K562 (cell line): ENCODE data around the gene SLC10A3. TPM values are rescaled to one million over a fixed set of nuclear protein-coding genes. Genes with fewer than 3 reads are reported as not detected.

Experiments used
- ATAC-seq: fragments of 200-7000 bp; cut with Tn5 transposase; 3 replicates; pipeline ENCODE4 v1.9.1; 2020; ENCODE audit warnings: moderate library complexity
- BruUV-seq: library from RNA; stranded (reverse); fragments of 400-500 nt; replicated peaks from 2 replicates; lab custom pipeline; 2021; lab: Mats Ljungman, UMichigan
- CTCF ChIA-PET: fragments of 300-600 bp; formaldehyde crosslinking; extraction: SDS; loops from one replicate; lab custom pipeline; 2021; ENCODE audit warnings: low intra/inter-chr PET ratio; lab: Yijun Ruan, JAX
- POLR2A ChIA-PET: fragments of 300-600, 350-650 bp; sonication (Branson Sonifier 250); formaldehyde crosslinking; extraction: SDS; loops from one replicate; lab custom pipeline; 2021; ENCODE audit warnings: antibody characterized with exemption, inconsistent platforms; lab: Yijun Ruan, JAX
- DNase-seq, 4 experiments: peaks; one replicate each; pipeline versions ENCODE4 v3.0.0 to v3.0.0-alpha.2; 2011 to 2018; ENCODE audit warnings: low spot score in 3 of 4, mixed read lengths in 3 of 4; ENCODE audit errors: extremely low read depth in 1 of 4
- FAIRE-seq: peaks from 2 replicates; lab custom pipeline; 2011; peaks lifted over from hg19 to GRCh38; lab: Jason Lieb, UNC
- H2AFZ ChIP-seq: 2 replicates; pipeline ENCODE4 v1.6.0; 2011; ENCODE audit warnings: low read depth, low read length, control low read depth, inconsistent platforms
- H3K27ac ChIP-seq: fragments of 200-600 bp; 3 replicates; pipeline ENCODE4 v1.8.0; 2011; ENCODE audit warnings: low read depth, mild to moderate bottlenecking, control low read depth, inconsistent platforms, low read length, moderate library complexity, mixed read lengths; ENCODE audit errors: extremely low read depth
- H3K27me3 ChIP-seq, 2 experiments: fragments of 300-600 bp in 1 of 2; 2 replicates in 1 of 2; 3 replicates in 1 of 2; pipeline versions ENCODE4 v1.6.0 to v1.8.0; 2011; ENCODE audit warnings: inconsistent platforms in 2 of 2, low read length in 2 of 2, mild to moderate bottlenecking in 1 of 2, mixed read lengths in 1 of 2, moderate library complexity in 1 of 2; ENCODE audit not compliant: control insufficient read depth in 2 of 2, insufficient read depth in 2 of 2
- H3K36me3 ChIP-seq: fragments of 300-600 bp; 3 replicates; pipeline ENCODE4 v1.8.0; 2011; ENCODE audit warnings: mild to moderate bottlenecking, low read length, inconsistent platforms; ENCODE audit not compliant: control insufficient read depth, insufficient read depth
- H3K4me1 ChIP-seq, 2 experiments: fragments of 200-600 bp in 1 of 2; replicated peaks in 1 of 2; 2 replicates in 1 of 2; 3 replicates in 1 of 2; pipeline versions ENCODE4 v1.5.1 to v1.8.0; 2011; ENCODE audit warnings: inconsistent platforms in 2 of 2, low read length in 2 of 2, mild to moderate bottlenecking in 1 of 2, mixed read lengths in 1 of 2, moderate library complexity in 1 of 2; ENCODE audit not compliant: control insufficient read depth in 2 of 2, insufficient read depth in 2 of 2
- H3K4me2 ChIP-seq: 2 replicates; pipeline ENCODE4 v1.6.1; 2011; ENCODE audit warnings: low read length, control low read depth, inconsistent platforms, mixed read lengths; ENCODE audit not compliant: insufficient read depth
- H3K4me3 ChIP-seq: fragments of 200-600 bp; sonication (generic), shearing (Covaris generic); 2 replicates; pipeline ENCODE4 v1.5.1; 2016; ENCODE audit warnings: control low read depth, inconsistent platforms
- H3K79me2 ChIP-seq: fragments of 200-600 bp; 3 replicates; pipeline ENCODE4 v1.8.0; 2011; ENCODE audit warnings: low read length, inconsistent platforms; ENCODE audit not compliant: control insufficient read depth, insufficient read depth
- H3K9ac ChIP-seq, 2 experiments: 2 replicates each; pipeline versions ENCODE4 v1.6.0 to v1.6.1; 2011; ENCODE audit warnings: low read depth in 2 of 2, low read length in 2 of 2, control low read depth in 1 of 2, inconsistent platforms in 1 of 2, mild to moderate bottlenecking in 1 of 2, mixed read lengths in 1 of 2; ENCODE audit not compliant: insufficient read depth in 1 of 2
- H3K9me1 ChIP-seq: one replicate; pipeline ENCODE4 v1.6.0; 2011; ENCODE audit warnings: inconsistent platforms, mild to moderate bottlenecking, low read length, moderate library complexity; ENCODE audit not compliant: control insufficient read depth, insufficient read depth
- H3K9me3 ChIP-seq: replicated peaks from 2 replicates; pipeline ENCODE4 v1.5.1; 2011; ENCODE audit warnings: low read depth, low read length, inconsistent platforms; ENCODE audit not compliant: control insufficient read depth, insufficient read depth
- H4K20me1 ChIP-seq: replicated peaks from 2 replicates; pipeline ENCODE4 v1.6.1; 2011; ENCODE audit warnings: low read length, inconsistent platforms, mixed read lengths; ENCODE audit not compliant: control insufficient read depth, insufficient read depth
- BRF1 ChIP-seq: IDR thresholded peaks from 3 replicates; pipeline ENCODE4 v1.6.1; 2011; ENCODE audit warnings: borderline replicate concordance, mild to moderate bottlenecking; ENCODE audit not compliant: insufficient read length; ENCODE audit errors: extremely low read depth
- LCOR ChIP-seq: sonication (generic); formaldehyde crosslinking; IDR thresholded peaks from 2 replicates; pipeline ENCODE4 v1.8.0; 2022; ENCODE audit warnings: mild to moderate bottlenecking, missing genetic modification reagents
- MBD2 ChIP-seq: sonication (generic); IDR thresholded peaks from 2 replicates; pipeline ENCODE4 v1.6.1; 2016; ENCODE audit warnings: low read depth, borderline replicate concordance
- NCOA6 ChIP-seq: fragments of 450-650 bp; IDR thresholded peaks from 2 replicates; pipeline ENCODE4 v1.6.1; 2017; ENCODE audit warnings: mild to moderate bottlenecking
- SAFB ChIP-seq: fragments of 200-400 bp; formaldehyde crosslinking; IDR thresholded peaks from 2 replicates; pipeline ENCODE4 v1.6.1; 2017; ENCODE audit warnings: low read depth, low read length, borderline replicate concordance
- ZFP1 ChIP-seq: fragments of 450-650 bp; formaldehyde crosslinking; IDR thresholded peaks from 2 replicates; pipeline ENCODE4 v1.4.0; 2020; ENCODE audit warnings: mild to moderate bottlenecking, mixed read lengths
- ZNF277 ChIP-seq: fragments of 250-450 bp; sonication (Bioruptor Pico); IDR thresholded peaks from 2 replicates; pipeline ENCODE4 v1.8.0; 2022; ENCODE audit warnings: inconsistent platforms, mild to moderate bottlenecking, moderate library complexity, borderline replicate concordance
- ZNF511 ChIP-seq: sonication (generic); formaldehyde crosslinking; IDR thresholded peaks from 2 replicates; pipeline ENCODE4 v1.8.0; 2022; ENCODE audit warnings: mild to moderate bottlenecking, missing genetic modification reagents
- ZNF609 ChIP-seq: sonication (generic); formaldehyde crosslinking; IDR thresholded peaks from 2 replicates; pipeline ENCODE4 v1.8.1; 2023; ENCODE audit warnings: missing genetic modification reagents, mild to moderate bottlenecking, borderline replicate concordance
- WGBS: fragments of 100-300 bp; shearing (Covaris generic); methylation state at CpG from one replicate; pipeline ENCODE4 v1.1.6; 2016; ENCODE audit warnings: low coverage, mixed read lengths; ENCODE audit not compliant: insufficient coverage; ENCODE audit errors: missing lambda C conversion rate; 5-methylcytosine and 5-hydroxymethylcytosine counted together
- in situ Hi-C: fragments of 300-500 bp; cut with MboI; formaldehyde crosslinking; loops from 4 replicates; pipeline ENCODE4 v1.15.0; 2018; ENCODE audit warnings: inconsistent platforms, mixed read lengths
- intact Hi-C: fragments of 100-400 bp; cut with micrococcal nuclease; formaldehyde crosslinking; loops from 2 replicates; pipeline ENCODE4 v1.14.2; 2022
- polyA plus RNA-seq, 8 experiments: library from polyadenylated mRNA; depleted of rRNA in 4 of 8; stranded (reverse) in 5 of 8; unstranded in 3 of 8; fragments of >200 nt; fragmentation: Nextera tagmentation in 2 of 8; fragmentation: Illumina TruSeq in 1 of 8; extraction: Ambion mirVana in 2 of 8; extraction: Trizol in 1 of 8; gene quantifications; 2 replicates each; pipeline versions ENCODE4 v1.2.1 to v1.2.3, GENCODE V29; 2011 to 2014; ENCODE audit warnings: inconsistent platforms in 1 of 8, missing spikeins in 1 of 8
- total RNA-seq, 7 experiments: library from RNA; depleted of rRNA in 6 of 7; stranded (reverse); fragments of >200 nt in 6 of 7; fragmentation: Illumina TruSeq in 2 of 7; extraction: Trizol in 2 of 7; gene quantifications; 2 replicates each; pipeline versions ENCODE4 v1.2.1 to v1.2.3, GENCODE V29; 2011 to 2021; ENCODE audit warnings: low replicate concordance in 1 of 7
- TF ChIP-seq, protein P1 (sequence below): fragments of 150-350 bp; IDR thresholded peaks from 2 replicates; pipeline ENCODE4 v1.6.1; 2014; ENCODE audit warnings: low read depth, mild to moderate bottlenecking, low read length, borderline replicate concordance

SLC10A3 gene
- total and polyA plus RNA-seq, 9 of the 15 experiments (the other 6 are each of a cell fraction or from before 2014, with no cell fraction given): 5.2 to 30.6 (median 16.7) TPM

- ChIA-PET POLR2A (interaction anchor here (0.8 to 1.3 kb wide), 3 partner anchors 9 to 268 kb away, joined by 3 to 6 read pairs (median 4); partner anchors contain the start of gene UBL4A), CTCF (interaction anchor here (1.5 kb wide), 1 partner anchor 39 kb away, joined by 4 read pairs; no protein-coding TSS in a partner anchor)
- intact Hi-C loops (loop anchor here (10.0 kb wide), 1 partner anchor 121 kb away; the partner anchor contains the start of genes EMD and FLNA), in situ Hi-C loops (no loop called here)
- H3K79me2 ChIP-seq: peaks cover 7% of the 10 kb centered on the region; the same call in 2 of the 3 replicates
- peak overlapping the region; percentile 87 for H3K27ac ChIP-seq
- peak overlapping the region; percentile 43; the same call in 1 of the 2 replicates for H3K4me2 ChIP-seq
- DNase-seq (peak; percentile 30 to 84 (median 54)), ATAC-seq (peak; percentile 82), FAIRE-seq (peak; percentile 99)
- H3K9me1 ChIP-seq: no peaks in the 10 kb centered on the region
- H3K9me3 ChIP-seq: no peaks in the 10 kb centered on the region
- no peak overlapping the region for H3K4me3 ChIP-seq
- H3K36me3 ChIP-seq: no peaks in the 10 kb centered on the region
- peaks cover 41 to 42% of the 10 kb centered on the region in 2 experiments for H3K4me1 ChIP-seq
- 6% methylated on average over 6 of the region's 6 CpGs for WGBS
- peak overlapping the region in 1 of 2 experiments; percentile 52; a peak in 2 of 4 replicates for H3K9ac ChIP-seq
- no peaks in the 10 kb centered on the region for H3K27me3 ChIP-seq
- H4K20me1 ChIP-seq: no peaks in the 10 kb centered on the region
- 0 out of 2 replicates have a peak overlapping the region, but pooled peaks have one; percentile 45 for H2AFZ ChIP-seq
- BruUV-seq: no TSS peak
- TF ChIP-seq SAFB: no peak
- no peak for TF ChIP-seq LCOR
- no peak for TF ChIP-seq ZNF277 (CRISPR knock-in tag)
- TF ChIP-seq ZNF511: no peak
- no peak for TF ChIP-seq BRF1
- TF ChIP-seq, protein P1, sequence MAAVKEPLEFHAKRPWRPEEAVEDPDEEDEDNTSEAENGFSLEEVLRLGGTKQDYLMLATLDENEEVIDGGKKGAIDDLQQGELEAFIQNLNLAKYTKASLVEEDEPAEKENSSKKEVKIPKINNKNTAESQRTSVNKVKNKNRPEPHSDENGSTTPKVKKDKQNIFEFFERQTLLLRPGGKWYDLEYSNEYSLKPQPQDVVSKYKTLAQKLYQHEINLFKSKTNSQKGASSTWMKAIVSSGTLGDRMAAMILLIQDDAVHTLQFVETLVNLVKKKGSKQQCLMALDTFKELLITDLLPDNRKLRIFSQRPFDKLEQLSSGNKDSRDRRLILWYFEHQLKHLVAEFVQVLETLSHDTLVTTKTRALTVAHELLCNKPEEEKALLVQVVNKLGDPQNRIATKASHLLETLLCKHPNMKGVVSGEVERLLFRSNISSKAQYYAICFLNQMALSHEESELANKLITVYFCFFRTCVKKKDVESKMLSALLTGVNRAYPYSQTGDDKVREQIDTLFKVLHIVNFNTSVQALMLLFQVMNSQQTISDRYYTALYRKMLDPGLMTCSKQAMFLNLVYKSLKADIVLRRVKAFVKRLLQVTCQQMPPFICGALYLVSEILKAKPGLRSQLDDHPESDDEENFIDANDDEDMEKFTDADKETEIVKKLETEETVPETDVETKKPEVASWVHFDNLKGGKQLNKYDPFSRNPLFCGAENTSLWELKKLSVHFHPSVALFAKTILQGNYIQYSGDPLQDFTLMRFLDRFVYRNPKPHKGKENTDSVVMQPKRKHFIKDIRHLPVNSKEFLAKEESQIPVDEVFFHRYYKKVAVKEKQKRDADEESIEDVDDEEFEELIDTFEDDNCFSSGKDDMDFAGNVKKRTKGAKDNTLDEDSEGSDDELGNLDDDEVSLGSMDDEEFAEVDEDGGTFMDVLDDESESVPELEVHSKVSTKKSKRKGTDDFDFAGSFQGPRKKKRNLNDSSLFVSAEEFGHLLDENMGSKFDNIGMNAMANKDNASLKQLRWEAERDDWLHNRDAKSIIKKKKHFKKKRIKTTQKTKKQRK: no peak
- TF ChIP-seq NCOA6: no peak
- TF ChIP-seq MBD2: no peak; the same call in 1 of the 2 replicates
- no peak for TF ChIP-seq ZNF609
- TF ChIP-seq ZFP1 (CRISPR knock-in tag): no peak
Observed at GRCh38 chrX:154495472-154495922, 5.1 kb upstream of the SLC10A3 start.
